Stimulated activated naive CD4-positive, alpha-beta T cell (primary cell): ENCODE measurements around the gene CSTF2.
"Not testable (repeated sequence)": the region's sequence is repeated elsewhere in the genome, so short reads cannot be mapped to it uniquely, and the experiment has no call there.

Experiments used
- DNase-seq, 6 experiments: peaks; one replicate each; lab custom pipeline; 2025; lab: John Stamatoyannopoulos, UW

Gene CSTF2, protein sequence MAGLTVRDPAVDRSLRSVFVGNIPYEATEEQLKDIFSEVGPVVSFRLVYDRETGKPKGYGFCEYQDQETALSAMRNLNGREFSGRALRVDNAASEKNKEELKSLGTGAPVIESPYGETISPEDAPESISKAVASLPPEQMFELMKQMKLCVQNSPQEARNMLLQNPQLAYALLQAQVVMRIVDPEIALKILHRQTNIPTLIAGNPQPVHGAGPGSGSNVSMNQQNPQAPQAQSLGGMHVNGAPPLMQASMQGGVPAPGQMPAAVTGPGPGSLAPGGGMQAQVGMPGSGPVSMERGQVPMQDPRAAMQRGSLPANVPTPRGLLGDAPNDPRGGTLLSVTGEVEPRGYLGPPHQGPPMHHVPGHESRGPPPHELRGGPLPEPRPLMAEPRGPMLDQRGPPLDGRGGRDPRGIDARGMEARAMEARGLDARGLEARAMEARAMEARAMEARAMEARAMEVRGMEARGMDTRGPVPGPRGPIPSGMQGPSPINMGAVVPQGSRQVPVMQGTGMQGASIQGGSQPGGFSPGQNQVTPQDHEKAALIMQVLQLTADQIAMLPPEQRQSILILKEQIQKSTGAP

DNA sequence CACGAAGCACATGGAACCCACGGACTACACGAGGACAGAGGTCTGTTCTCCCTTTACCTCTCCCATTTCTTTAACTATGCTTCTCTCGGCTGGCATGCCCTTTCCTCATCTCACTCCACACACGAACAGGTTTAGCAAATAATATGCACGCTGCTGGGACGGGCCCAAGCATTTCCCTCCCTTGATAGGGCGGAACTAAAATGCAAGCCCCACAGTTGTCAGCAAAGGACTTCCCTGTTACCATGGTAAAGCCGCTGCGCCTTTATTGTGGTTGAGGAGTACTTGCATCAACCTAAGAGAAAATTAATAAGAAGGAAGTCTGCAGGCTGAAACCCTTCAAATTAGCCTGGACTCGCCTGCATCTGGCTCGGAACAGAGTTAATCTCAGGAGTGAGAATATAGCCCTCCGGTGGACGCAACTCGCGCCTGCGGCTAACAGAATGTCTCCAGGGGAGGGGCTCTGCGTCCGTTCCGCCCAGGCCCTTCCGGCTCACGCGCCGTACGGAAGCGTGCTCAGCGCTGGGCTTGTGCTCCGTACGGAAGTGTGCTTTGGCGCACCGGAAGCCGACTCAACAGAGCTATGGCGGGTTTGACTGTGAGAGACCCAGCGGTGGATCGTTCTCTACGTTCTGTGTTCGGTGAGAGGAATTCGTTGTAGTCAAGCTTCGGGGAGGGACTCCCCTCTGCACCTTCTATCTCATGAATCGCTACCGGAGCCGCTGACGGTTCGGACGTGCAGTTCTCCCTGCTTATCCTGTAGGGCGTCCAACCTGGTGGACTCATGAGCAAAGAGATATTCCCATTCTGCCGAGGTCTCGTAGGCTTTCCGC, at the start of gene CSTF2:
Gene CSTF2, plus strand, starts transcription at position 555 of the 830 bp plus-strand sequence. Its CDS starts 26 bp downstream, at position 581.
- DNase-seq, result peak; percentile 61 to 92 (median 78)

DNA sequence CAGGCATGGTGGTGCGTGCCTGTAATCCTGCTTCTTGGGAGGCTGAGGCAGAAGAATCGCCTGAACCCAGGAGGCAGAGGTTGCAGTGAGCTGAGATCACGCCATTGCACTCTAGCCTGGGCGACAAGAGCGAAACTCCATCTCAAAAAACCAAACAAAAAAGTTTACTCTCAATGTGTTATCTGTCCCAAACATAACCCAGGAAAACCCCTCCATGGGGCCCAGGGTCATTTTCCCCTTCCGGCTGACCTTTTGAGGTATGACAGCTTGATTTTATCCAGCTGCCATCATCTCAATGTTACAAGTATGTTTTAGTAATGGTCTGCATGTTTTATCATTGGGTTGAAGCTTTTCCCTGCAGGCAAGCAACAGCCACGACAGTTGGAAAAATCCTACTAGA, 23.8 kb upstream of the CSTF2 start:
- DNase-seq, result not testable (repeated sequence)

DNA sequence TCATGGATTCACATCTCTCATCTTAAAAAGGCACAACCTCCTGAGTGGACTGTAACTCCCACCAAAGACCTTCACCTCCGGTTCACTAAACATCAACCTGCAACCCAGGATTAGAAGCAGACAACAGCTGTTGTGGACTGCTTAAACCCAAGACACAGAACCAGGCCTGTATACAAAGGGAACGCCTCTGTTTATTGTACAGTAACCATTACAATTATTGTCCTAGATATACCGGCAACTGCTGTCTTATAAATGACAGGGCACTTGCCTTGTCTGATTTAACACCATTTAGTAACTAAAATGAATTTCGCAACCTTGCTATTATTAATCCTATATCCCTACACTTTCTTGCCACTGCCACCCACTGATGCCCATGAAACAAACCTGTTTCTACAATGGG, 22.8 kb upstream of the CSTF2 start:
- no peak for DNase-seq

DNA sequence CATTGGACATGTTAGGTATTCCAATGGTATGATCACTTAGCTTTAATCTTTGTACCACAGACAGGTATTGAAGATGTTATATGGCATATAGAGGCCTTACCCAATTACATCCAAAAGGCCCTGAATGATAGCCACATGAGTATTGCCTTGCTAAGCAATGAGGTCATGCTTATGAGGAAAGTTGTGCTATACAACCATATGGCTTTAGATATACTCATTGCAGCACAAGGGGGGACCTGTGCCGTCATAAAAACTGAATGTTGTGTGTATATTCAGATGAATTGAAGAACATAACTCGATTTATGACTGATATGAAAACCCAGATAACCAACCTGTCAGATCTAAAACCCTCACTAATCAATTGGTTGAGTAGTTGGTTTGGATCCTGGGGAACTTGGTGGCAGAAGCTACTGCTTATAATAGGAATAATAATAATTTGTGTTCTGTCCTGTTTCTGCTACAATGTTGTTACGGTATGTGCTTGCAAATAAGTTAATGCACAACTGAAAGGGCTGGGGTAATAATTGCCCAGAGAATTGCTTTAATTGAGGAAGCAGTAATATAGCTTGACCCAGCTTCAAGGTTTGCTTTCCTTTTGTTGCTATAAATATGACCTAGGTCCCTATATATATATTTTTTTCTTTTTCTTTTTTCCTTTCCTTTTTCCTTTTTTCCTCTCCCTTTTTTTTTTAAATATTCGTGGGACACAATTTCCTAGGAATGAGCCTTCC, 21.5 kb upstream of the CSTF2 start:
- no peak for DNase-seq

DNA sequence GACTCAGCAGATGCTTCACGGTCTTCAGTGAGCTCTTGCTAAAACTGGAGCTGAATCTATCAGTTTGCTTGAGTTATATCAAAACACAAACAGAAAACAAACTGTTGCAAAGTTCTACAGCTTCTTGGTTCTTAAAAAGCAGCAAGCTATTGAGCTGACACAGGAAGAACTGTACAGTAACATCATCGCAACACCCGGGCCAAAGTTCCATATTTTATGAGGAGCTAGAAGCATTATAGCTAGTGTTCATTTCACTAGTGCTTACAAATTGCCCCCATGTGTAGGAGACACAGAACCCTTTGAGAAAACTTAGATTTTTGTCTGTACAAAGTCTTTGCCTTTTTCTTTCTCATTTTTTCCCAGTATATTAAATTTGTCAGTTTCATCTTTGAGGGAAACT, 17.3 kb upstream of the CSTF2 start:
- no peak for DNase-seq

DNA sequence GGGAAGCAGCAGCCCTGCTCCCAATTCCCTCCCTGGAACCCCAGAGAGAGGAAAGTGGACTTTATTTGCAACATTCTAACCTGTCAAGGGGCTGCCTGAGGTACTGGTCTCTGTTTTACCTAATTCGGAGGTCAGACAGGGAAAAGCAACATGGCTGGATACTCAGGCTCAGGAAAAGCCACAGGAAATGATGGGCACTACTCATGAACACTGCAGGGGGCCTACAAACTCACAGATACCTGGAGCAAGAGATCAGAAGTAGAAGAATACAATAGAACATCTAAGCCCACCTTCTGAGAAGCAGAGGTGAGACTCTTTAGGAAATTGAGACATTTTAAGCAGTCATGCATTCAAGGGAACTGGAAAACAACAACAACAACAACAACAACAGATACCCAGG, 15.4 kb upstream of the CSTF2 start:
- DNase-seq, result no peak

DNA sequence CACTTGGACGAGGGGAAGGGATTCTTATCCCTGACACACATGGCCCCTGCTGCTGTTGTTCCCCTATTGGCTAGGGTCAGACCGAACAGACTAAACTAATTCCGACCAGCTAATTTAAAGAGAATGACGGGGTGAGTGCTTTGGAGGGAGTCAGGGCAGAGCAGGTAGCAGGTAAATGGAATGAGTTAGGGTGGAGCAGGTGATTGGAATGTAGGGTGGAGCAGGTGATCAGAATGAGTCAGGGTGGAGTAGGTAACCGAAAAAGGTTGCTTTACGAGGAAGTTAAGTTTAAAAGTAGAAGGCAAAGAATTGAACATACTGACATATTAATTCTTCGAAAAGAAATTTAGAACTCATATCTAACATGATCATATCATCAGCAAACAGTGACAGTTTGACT, 11.9 kb upstream of the CSTF2 start:
- not testable (repeated sequence) for DNase-seq

DNA sequence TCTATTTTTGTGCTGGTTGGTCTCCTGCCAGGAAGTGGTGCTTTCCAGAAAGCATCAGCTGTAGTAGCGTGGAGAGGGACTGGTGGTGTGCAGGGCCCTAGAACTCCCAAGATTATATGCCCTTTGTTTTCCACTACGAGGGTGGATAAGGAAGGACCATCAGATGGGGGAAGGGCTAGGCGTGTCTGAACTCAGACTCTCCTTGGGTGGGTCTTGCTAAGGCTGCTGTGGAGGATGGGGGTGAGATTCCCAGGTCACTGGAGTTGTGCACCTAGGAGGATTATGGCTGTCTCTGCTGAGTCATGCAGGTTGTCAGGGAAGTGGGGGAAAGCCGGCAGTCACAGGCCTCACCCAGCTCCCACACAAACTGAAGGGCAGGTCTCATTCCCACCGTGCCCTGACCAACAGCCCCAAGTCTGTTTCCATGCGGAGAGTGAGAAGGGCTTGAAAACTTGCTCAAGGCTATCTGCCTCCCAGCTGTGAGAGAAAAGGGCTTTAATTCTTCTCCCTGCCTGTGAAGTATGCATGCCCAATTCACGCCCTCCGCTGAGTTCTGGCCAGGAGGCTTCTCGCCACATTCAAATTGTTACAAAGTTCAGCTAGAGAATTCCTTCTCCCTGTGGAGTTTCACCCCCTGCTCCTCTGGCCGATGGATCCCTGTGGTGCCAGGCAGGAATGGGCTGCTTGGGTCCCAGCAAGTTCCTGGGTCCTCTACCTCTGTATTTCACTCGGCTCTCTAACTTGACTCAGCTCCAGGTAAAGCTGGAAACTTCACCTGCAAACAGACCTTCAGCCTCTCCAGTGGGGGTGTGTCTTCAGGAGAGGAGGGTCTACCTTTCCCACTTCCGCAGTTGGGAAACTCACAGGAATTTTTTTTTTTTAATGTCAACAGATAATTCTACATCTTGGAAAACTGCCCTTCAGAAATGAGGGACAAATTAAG, 7.7 kb upstream of the CSTF2 start:
- DNase-seq, result no peak

DNA sequence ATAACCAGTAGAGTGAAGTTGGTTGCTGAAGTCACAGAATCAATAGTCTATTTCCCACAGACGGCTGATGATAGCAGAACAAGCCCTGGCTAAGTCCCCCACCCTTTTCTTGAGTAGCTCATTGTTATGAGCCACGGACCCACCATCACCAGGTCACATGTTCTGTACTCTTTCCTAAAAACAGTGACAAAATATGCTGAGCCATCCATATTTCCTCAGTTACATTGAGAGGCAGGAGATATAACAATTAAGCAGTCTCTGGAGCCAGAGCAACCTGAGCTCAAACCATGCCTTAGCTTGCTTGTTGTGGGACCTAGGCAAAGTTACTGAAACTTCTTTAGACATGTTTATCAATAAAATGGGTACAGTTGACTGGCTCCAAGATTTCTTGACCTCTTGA, 2.9 kb upstream of the CSTF2 start:
- no peak for DNase-seq

DNA sequence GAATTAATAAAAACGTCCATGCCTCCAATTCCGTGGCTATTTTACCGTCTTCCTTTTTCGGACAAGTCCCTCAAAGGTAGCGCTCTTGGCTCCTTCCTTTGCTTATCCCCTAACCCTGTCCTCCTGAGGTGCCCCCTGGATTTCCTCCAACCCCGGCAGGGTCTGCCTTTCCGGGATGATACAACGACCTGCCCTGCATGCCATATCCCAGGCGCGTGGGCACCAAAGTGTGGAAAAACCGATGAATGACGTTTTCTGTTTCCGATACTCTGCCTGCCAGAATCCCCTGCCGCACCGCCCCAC, 706 bp upstream of the CSTF2 start:
- DNase-seq, result no peak

DNA sequence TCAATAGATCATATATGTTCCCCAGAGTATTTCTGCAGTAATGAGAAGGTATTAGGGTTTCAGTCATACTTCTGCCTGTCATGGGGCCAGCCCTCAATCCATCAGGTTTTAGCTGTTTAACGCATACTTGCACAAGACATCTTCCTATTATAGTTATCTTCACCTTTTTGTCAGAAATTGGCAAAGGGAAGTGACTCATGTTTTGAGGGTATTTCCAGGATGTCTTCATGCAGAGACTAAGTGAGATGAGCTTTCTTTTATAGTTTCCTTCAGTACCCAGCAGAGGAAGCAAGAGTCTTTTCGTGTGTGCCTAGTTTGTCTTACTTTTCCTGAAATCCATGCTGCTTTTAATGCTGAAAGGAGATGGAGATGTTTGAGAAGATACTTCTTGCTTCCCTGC, 9.5 kb downstream of the CSTF2 start:
- peak in 2 of 6 experiments; percentile 2 to 7 for DNase-seq

DNA sequence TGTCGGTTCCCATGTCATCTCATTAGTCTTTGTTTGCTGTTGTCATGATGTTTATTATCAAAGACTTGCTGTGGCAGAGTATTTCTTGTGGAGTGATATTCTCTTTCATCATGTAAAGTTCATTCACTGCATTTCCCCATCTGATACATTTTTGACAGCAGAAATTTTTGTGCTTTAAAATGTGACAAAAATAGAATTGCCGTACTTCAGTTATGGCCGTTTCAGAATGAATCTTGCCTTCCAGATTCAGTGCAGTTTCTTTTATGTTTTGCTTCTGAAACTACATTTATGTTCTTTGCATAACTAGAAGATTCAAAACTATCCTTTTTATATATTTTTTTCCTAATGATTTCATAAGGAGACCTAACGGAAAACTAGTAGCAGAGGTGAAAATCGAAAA, 10.0 kb downstream of the CSTF2 start:
- DNase-seq, result no peak

DNA sequence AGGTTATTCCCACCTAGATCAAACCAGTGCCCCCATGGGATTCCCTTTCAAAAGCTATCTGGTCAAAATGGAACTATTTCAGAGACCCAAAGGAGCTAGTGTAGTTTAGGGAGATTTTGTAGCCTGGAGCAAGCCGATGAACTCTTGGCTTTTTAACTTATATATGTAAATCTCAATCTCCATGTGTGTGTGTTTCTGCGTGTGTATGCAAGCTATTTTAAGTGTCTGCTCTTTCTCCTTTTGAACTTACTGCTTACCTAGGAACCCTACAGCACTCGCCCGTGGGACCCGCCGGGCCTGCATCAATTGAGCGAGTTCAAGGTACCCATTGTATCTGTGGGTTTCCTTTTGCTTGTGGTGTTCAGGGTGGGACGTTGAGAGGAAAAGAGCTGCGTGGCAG, 10.4 kb downstream of the CSTF2 start:
- DNase-seq, result peak in 1 of 6 experiments; percentile 1

DNA sequence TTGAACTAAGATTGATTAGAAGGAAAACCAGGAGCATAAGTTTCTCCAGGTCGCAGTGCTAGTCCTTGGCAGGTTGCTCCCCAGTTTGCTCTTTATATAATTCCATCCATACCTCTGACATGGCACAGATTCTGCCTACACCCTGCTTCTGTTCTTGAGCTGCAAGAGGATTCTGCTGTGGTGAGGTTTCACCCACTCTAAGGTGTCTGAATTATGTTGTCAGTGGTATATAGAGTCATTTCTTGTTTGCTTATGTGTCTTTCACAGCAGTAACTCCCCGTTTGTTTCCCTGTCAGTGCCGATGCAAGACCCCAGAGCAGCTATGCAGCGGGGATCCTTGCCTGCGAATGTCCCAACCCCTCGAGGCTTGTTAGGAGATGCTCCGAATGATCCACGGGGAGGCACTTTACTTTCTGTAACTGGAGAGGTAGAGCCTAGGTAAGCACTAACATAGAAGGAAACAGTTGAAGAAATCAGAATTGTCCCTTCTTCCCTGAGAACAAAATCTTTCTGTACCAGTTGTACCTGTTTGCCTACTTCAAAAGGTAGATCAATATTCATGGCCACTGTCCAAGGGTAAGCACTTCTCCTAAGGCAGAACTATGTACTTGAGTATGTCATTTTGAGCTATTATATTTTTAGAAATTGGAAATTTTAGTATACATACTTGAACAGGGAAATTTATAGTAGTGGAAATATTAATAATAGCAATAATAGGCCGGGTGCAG, 11.2 kb downstream of the CSTF2 start:
- DNase-seq, result no peak

DNA sequence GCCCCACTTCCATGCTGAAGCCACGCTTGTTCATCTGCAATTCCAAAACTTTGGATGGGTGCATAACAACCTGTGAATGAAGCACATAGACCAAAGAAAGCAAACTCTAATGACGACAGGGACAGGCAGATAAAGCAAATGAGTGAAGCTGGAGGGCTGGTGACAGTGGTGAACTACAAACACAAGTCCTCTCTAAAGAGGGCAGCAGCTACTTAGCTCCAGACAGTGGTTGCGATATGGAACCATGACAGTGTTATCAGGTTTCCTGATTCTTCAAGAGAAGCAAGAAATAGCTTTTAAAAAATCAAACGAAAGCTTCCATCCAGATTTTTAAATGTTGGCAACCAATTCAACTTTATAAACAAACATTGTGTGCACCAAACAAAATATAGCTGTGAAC, 30.1 kb downstream of the CSTF2 start:
- DNase-seq, result no peak

DNA sequence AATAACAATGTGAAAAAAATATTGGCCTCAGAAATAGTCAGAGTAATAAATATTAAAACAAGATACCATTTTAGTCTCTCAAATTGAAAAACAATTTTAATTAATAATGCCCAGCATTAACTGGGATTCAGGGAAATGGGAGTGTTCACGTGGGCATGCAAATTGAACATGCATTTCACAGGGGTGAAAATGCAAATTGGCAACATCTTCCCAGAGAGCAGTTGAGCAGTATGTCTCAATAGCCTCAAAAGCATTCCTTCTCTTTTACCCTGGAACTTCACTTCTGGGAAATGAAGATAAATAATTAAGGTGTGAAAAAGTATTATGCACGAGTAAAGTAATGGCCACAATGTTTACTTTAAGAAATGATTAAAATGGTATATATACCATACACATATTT, 32.6 kb downstream of the CSTF2 start:
- DNase-seq, result no peak

DNA sequence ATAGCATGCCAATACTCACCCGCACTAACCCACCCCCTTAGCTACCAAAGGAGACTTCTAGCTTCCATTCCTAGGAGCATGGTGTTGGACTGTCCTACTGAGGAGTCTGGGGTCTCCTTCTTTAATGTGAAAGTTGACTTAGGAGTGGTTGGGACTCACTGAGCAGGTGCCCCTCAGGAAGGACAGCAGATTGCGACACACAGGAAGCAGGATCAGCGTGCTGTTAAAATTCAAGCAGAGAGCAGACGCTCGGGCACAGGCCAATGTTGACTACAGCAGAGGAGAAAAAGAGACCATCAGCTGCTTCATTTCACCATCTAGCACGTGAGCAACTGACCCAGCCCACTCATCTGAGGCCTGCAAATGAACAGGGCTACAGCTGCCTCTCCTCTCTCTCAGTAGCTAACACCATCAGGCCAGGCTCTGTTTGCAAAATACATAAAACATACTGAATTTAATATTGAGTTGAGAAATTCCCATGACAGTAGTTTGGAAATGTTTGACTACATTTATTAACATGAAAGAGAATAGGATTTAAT, 43.2 kb downstream of the CSTF2 start:
- no peak for DNase-seq

DNA sequence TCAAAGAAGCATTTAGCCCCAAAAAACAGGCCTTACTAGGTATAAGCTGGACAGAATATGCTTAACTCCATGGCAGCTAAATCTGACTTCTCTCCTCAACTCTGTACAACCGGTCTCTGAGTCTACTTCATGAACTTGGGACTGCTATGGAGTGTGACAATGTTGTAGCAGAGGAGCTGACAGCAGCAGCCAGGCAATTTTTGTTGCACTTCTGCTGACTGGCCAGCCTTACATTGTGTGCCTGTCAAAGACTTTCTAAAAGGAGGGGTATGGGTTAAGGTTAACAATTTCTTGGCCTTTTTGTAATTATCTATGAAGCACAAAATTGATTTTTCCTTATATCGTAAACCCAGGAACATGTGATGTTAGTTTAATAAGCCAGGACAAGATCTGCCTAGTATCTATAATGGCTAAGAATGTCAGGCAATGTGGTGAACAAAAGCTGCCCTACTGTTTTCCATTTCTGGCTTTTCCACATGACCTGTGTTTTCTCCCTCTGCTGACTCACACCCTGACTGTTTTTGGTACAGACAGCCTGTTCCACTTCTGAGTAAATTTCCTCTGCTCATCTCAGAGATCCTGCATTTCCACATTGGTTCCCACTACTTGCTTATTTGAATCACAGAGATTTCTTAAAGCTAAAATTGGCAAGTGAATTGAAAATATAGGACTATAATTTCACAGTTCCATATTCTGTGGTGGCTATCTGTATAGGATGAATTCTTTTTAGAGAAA, 44.6 kb downstream of the CSTF2 start:
- no peak for DNase-seq

DNA sequence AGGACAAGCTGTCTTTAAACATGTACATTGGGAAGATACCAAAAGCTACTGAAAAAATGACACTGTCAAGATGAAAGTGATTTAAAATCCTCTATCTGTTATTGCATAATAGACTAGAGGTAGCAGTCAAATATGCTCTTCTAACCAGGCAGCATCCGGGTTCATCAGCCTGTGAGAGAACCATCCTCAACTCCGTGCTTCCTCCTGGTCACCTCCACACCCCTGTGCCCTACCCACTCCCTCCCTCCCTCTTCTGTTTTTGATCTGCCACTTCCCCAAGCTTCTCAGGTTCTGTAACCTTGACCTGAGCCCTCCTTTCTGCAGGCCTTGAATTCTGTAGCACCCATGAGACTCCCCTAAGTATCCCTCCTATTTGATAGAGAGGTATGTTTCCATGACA, 48.1 kb downstream of the CSTF2 start:
- no peak for DNase-seq

DNA sequence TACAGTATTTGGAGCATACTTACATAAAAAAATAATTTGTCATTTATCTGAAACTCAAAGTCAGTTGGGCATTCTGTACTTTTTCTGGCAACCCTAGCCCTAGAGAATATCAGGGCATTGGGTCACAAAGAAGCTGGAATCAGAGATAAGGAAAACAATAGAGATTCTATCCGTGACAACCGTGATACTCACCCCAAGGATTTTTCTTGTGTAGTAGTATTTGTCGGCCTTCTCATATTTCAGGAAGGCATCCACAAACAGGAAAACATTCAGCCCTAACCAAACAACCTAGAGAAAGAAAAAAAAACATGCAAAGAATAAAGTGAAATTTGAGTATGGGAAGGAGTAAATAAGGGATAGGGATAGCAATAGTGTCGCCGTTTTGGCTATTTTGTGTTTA, 50.3 kb downstream of the CSTF2 start:
- no peak for DNase-seq
